Measurements from ENCODE around the gene HSF4. TPM values are rescaled to one million over a fixed set of nuclear protein-coding genes. Genes with fewer than 3 reads are reported as not detected.
A peak's percentile ranks its signal among the peaks of the same experiment; 100 is the strongest.

Gene HSF4
- total RNA-seq, 1 experiment from 2014 or later, result 1.2 TPM

- Histone ChIP-seq H3K56ac (ENCODE audit: insufficient read length, low read depth, low read length) (no peak within 1 kb of the TSS), H2BK5ac (ENCODE audit: insufficient read length, low read length) (no peak within 1 kb of the TSS), H3K23me2 (ENCODE audit: insufficient read length, low read depth, low read length, poor library complexity, severe bottlenecking) (no peaks in the 10 kb centered on the region), H2AFZ (ENCODE audit: low read length) (no peak within 1 kb of the TSS), H4K20me1 (ENCODE audit: control insufficient read depth, insufficient read depth, insufficient read length) (no peaks in the 10 kb centered on the region), H3K79me1 (ENCODE audit: insufficient read depth, low read depth, low read length, poor library complexity, severe bottlenecking) (no peaks in the 10 kb centered on the region), H3T11ph (ENCODE audit: low read length) (no peak within 1 kb of the TSS), H3K18ac (ENCODE audit: insufficient read length, low read depth, low read length) (no peak within 1 kb of the TSS), H3K14ac (ENCODE audit: insufficient read depth, low read length) (no peak within 1 kb of the TSS), H2BK12ac (ENCODE audit: insufficient read length, low read depth, low read length) (no peak within 1 kb of the TSS), H3K4me2 (ENCODE audit: insufficient read depth, insufficient read length, low read length) (peak within 1 kb of the TSS; percentile 47), H2BK20ac (ENCODE audit: low read depth, low read length, poor library complexity, severe bottlenecking) (no peak within 1 kb of the TSS), H3K4ac (ENCODE audit: low read depth, low read length) (no peak within 1 kb of the TSS), H3K23ac (ENCODE audit: insufficient read length, low read depth, low read length) (no peak within 1 kb of the TSS), H4K8ac (replicated peaks; ENCODE audit: insufficient read length, low read depth, low read length) (no peak within 1 kb of the TSS), H4K5ac (ENCODE audit: insufficient read length, low read depth, low read length) (no peak within 1 kb of the TSS), H3K9me3 (ENCODE audit: control insufficient read depth, low read depth, low read length) (no peaks in the 10 kb centered on the region), H3K79me2 (ENCODE audit: insufficient read depth, low read length) (no peaks in the 10 kb centered on the region), H2BK120ac (ENCODE audit: low read depth, low read length, poor library complexity, severe bottlenecking) (no peak within 1 kb of the TSS), H3K4me1 (ENCODE audit: insufficient read depth, low read length) (no peaks in the 10 kb centered on the region), H3K27ac (ENCODE audit: insufficient read length, low read depth, low read length) (no peak within 1 kb of the TSS), H2AK5ac (ENCODE audit: insufficient read length, low read length) (no peak within 1 kb of the TSS), H2BK15ac (ENCODE audit: low read depth, low read length) (no peak within 1 kb of the TSS), H3K9ac (ENCODE audit: extremely low read depth, insufficient read length, low read length) (no peak within 1 kb of the TSS), H3K27me3 (ENCODE audit: insufficient read depth, low read length) (no peaks in the 10 kb centered on the region), H4K91ac (ENCODE audit: insufficient read length, low read depth, low read length) (no peak within 1 kb of the TSS)
- 0 out of 2 replicates have a peak, but pooled peaks cover 2% of the 10 kb centered on the region for H3K27me3 Mint-ChIP-seq (ENCODE audit: low read depth)
- peak within 1 kb of the TSS; percentile 71 to 80 for H3K4me3 Mint-ChIP-seq
- H3K27ac Mint-ChIP-seq, result peak within 1 kb of the TSS; percentile 68 to 94 (median 70); a peak in 5 of 7 replicates
- TF ChIP-seq CTCF (conservative IDR thresholded peaks at IDR 0.05), result peak; percentile 73
- peak; percentile 92 for DNase-seq
- H3K9me3 Mint-ChIP-seq, result no peaks in the 10 kb centered on the region
- peaks cover 7 to 12% of the 10 kb centered on the region in 2 experiments for H3K4me1 Mint-ChIP-seq
- no CpG with 5 or more reads among the region's 61 CpGs for WGBS (ENCODE audit: extremely low coverage, insufficient read length, low lambda C conversion rate)
- peaks cover 30 to 68% (median 44%) of the 10 kb centered on the region in 3 experiments for H3K36me3 Mint-ChIP-seq (ENCODE audit: insufficient read depth in 1 of 3, low read depth in 3 of 3)
Observed at GRCh38 chr16:67199011-67199807, 34.7 kb downstream of the HSF4 start, which contains the start of gene ELMO3. TSS of gene ELMO3 (plus strand) at chr16:67199131. CDS start at chr16:67199327, 196 bp downstream.

Data from H9 (cell line).